HEK293 (cell line): ENCODE measurements around the gene MSH5.

Experiments used
- BCL11A ChIP-seq: fragments of 450-650 bp; formaldehyde crosslinking; IDR thresholded peaks from 2 replicates; pipeline ENCODE4 v1.5.1; 2016; ENCODE audit warnings: low read depth, missing biosample characterization, missing genetic modification characterization
- KLF16 ChIP-seq: fragments of 450-650 bp; formaldehyde crosslinking; IDR thresholded peaks from 2 replicates; pipeline ENCODE4 v1.5.1; 2017; ENCODE audit warnings: missing biosample characterization, missing genetic modification characterization
- MYNN ChIP-seq: fragments of 450-650 bp; formaldehyde crosslinking; IDR thresholded peaks from 2 replicates; pipeline ENCODE4 v1.5.1; 2016; ENCODE audit warnings: missing biosample characterization, missing genetic modification characterization, borderline replicate concordance
- PBX3 ChIP-seq: sonication (generic); formaldehyde crosslinking; IDR thresholded peaks from 2 replicates; pipeline ENCODE4 v1.8.1; 2022; ENCODE audit warnings: mild to moderate bottlenecking, moderate library complexity, missing genetic modification reagents
- YY1 ChIP-seq: fragments of 450-650 bp; formaldehyde crosslinking; IDR thresholded peaks from 2 replicates; pipeline ENCODE4 v1.5.1; 2018; ENCODE audit warnings: missing biosample characterization, missing genetic modification characterization
- ZBTB7A ChIP-seq: fragments of 450-650 bp; formaldehyde crosslinking; IDR thresholded peaks from 2 replicates; pipeline ENCODE4 v1.5.1; 2016; ENCODE audit warnings: low read depth, missing biosample characterization, missing genetic modification characterization
- ZFP3 ChIP-seq: fragments of 450-650 bp; formaldehyde crosslinking; IDR thresholded peaks from 2 replicates; pipeline ENCODE4 v1.5.1; 2016; ENCODE audit warnings: low read depth, missing biosample characterization, missing genetic modification characterization
- ZNF133 ChIP-seq: fragments of 450-650 bp; formaldehyde crosslinking; IDR thresholded peaks from 2 replicates; pipeline ENCODE4 v1.5.1; 2016; ENCODE audit warnings: missing biosample characterization, missing genetic modification characterization
- ZNF174 ChIP-seq: fragments of 450-650 bp; formaldehyde crosslinking; IDR thresholded peaks from 2 replicates; pipeline ENCODE4 v1.5.0; 2017; ENCODE audit warnings: missing biosample characterization, mild to moderate bottlenecking, missing genetic modification characterization
- ZNF76 ChIP-seq: fragments of 450-650 bp; formaldehyde crosslinking; IDR thresholded peaks from 2 replicates; pipeline ENCODE4; 2016; ENCODE audit warnings: low read depth, missing biosample characterization, missing genetic modification characterization, borderline replicate concordance
- TF ChIP-seq, protein P1 (sequence below): fragments of 450-650 bp; formaldehyde crosslinking; IDR thresholded peaks from 2 replicates; pipeline ENCODE4 v1.5.1; 2016; ENCODE audit warnings: missing biosample characterization, missing genetic modification characterization, borderline replicate concordance
- TF ChIP-seq, protein P2 (sequence below): fragments of 450-650 bp; formaldehyde crosslinking; IDR thresholded peaks from 2 replicates; pipeline ENCODE4 v1.5.1; 2016; ENCODE audit warnings: missing biosample characterization, missing genetic modification characterization

DNA sequence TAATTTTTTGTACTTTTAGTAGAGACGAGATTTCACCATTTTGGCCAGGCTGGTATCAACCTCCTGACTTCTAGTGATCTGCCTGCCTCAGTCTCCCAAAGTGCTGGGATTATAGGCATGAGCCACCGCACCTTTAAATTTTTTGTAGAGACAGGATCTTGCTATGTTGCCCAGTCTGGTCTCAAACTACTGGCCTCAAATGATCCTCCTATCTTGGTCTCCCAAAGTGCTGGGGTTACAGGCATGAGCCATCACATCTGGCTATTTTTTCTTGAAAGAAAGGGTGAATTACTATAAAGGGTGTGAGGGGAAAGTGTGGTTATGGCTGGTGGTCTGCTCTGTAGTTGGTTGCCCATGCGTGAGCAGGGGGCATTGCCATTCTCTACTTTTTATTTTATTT, 31.6 kb upstream of the MSH5 start:
- TF ChIP-seq ZNF174 (tag by site-specific recombination) (no peak), ZBTB7A (tag by site-specific recombination) (no peak), YY1 (no peak), ZNF133 (no peak), PBX3 (CRISPR knock-in tag) (no peak), ZFP3 (no peak), ZNF76 (tag by site-specific recombination) (no peak), KLF16 (tag by site-specific recombination) (no peak), BCL11A (tag by site-specific recombination) (no peak), MYNN (tag by site-specific recombination) (no peak)
- TF ChIP-seq, protein P1, sequence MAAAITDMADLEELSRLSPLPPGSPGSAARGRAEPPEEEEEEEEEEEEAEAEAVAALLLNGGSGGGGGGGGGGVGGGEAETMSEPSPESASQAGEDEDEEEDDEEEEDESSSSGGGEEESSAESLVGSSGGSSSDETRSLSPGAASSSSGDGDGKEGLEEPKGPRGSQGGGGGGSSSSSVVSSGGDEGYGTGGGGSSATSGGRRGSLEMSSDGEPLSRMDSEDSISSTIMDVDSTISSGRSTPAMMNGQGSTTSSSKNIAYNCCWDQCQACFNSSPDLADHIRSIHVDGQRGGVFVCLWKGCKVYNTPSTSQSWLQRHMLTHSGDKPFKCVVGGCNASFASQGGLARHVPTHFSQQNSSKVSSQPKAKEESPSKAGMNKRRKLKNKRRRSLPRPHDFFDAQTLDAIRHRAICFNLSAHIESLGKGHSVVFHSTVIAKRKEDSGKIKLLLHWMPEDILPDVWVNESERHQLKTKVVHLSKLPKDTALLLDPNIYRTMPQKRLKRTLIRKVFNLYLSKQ (tag by site-specific recombination), result no peak
- TF ChIP-seq, protein P2, sequence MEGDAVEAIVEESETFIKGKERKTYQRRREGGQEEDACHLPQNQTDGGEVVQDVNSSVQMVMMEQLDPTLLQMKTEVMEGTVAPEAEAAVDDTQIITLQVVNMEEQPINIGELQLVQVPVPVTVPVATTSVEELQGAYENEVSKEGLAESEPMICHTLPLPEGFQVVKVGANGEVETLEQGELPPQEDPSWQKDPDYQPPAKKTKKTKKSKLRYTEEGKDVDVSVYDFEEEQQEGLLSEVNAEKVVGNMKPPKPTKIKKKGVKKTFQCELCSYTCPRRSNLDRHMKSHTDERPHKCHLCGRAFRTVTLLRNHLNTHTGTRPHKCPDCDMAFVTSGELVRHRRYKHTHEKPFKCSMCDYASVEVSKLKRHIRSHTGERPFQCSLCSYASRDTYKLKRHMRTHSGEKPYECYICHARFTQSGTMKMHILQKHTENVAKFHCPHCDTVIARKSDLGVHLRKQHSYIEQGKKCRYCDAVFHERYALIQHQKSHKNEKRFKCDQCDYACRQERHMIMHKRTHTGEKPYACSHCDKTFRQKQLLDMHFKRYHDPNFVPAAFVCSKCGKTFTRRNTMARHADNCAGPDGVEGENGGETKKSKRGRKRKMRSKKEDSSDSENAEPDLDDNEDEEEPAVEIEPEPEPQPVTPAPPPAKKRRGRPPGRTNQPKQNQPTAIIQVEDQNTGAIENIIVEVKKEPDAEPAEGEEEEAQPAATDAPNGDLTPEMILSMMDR (tag by site-specific recombination), result no peak
